ENCODE results near the gene NRXN3. TPM values are rescaled to one million over a fixed set of nuclear protein-coding genes. Genes with fewer than 3 reads are reported as not detected.

The NRXN3 gene
- total and polyA plus RNA-seq, 2 experiments from 2014 or later = 5.7 to 7.1 TPM

DNA sequence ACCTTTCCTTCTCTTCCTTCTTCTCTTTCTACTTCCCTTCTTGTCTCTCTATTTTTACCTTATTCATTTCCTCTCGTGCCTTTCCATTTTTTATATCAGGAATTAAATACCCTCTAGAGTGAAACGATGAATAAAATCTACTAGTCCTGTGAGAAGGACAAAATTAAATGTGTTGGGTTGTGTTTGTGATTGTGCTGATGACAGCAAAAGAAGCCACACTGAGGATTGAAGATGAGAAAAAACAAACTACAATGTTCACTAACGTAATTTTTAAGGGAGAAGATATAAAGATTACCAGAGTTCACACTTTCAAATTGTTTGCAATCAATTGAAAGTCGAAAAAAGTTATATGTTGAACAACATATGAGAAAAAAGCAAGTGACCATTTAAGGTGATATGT, 1029.0 kb downstream of the NRXN3 start:
- no peaks in the 10 kb centered on the region for H4K20me1 ChIP-seq (ENCODE audit: insufficient read depth, poor library complexity, severe bottlenecking)
- H2AFZ ChIP-seq = no peak overlapping the region
- no peak overlapping the region for H3K4me3 ChIP-seq
- 95% methylated on average over 4 of the region's 4 CpGs for WGBS (ENCODE audit: low lambda C conversion rate, missing lambda C conversion rate)
- H3K4me2 ChIP-seq = no peak overlapping the region
- DNase-seq (ENCODE audit: low spot score) = no peak
- peaks cover 5% of the 10 kb centered on the region for H3K4me1 ChIP-seq (ENCODE audit: insufficient read depth)
- H3K9me3 ChIP-seq (ENCODE audit: low read depth) = no peaks in the 10 kb centered on the region
- no peaks in the 10 kb centered on the region for H3K36me3 ChIP-seq (replicated peaks; ENCODE audit: insufficient read depth, low read depth)
- no peak for TF ChIP-seq EZH2 (IDR thresholded peaks at IDR 0.05; ENCODE audit: borderline replicate concordance)
- no peak for TF ChIP-seq EZH2phosphoT487 (IDR thresholded peaks at IDR 0.05; ENCODE audit: low read depth, severe bottlenecking, unreplicated experiment)
- TF ChIP-seq, protein P1, sequence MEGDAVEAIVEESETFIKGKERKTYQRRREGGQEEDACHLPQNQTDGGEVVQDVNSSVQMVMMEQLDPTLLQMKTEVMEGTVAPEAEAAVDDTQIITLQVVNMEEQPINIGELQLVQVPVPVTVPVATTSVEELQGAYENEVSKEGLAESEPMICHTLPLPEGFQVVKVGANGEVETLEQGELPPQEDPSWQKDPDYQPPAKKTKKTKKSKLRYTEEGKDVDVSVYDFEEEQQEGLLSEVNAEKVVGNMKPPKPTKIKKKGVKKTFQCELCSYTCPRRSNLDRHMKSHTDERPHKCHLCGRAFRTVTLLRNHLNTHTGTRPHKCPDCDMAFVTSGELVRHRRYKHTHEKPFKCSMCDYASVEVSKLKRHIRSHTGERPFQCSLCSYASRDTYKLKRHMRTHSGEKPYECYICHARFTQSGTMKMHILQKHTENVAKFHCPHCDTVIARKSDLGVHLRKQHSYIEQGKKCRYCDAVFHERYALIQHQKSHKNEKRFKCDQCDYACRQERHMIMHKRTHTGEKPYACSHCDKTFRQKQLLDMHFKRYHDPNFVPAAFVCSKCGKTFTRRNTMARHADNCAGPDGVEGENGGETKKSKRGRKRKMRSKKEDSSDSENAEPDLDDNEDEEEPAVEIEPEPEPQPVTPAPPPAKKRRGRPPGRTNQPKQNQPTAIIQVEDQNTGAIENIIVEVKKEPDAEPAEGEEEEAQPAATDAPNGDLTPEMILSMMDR (IDR thresholded peaks at IDR 0.05; ENCODE audit: poor library complexity) = no peak
- H3K27ac ChIP-seq = no peak overlapping the region
- no peaks in the 10 kb centered on the region for H3K79me2 ChIP-seq
- H3K9me2 ChIP-seq (replicated peaks; ENCODE audit: insufficient read depth) = no peaks in the 10 kb centered on the region
- peaks cover 4% of the 10 kb centered on the region for H3K27me3 ChIP-seq

DNA sequence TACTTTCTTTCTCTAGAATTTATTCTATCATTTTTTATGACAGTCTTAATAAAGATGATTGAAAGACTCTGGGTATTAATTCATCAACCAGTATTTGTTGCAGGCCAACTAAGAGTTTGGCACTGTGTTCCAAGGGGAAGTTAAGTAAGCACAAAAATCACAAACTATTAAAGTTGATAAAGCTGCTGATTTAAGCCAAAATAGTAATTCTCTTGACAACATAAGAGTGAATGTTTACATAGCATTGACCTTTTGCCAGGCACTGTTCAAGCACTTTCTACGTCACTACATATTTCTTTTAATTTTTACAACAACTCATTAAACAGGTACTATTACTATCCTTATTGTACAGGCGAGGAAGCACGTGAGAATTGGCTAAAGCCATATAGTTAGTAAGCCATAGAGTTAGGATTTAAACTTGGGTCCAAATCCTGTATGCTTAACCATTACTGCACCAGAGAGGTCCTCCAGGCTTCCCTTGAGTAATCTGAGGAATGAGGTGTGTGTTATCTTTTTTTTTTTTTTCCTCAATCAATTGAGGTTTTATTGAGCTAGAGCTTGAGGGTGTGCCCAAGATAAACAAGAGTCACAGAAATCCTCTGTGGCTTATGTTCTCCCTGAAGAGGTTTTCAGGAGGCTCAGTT, 1031.5 kb downstream of the NRXN3 start:
- Histone ChIP-seq H3K36me3 (replicated peaks; ENCODE audit: insufficient read depth, low read depth) (no peaks in the 10 kb centered on the region), H3K27ac (peak overlapping the region; percentile 86), H3K4me1 (ENCODE audit: insufficient read depth) (peaks cover 5% of the 10 kb centered on the region), H3K27me3 (no peaks in the 10 kb centered on the region), H3K9me3 (ENCODE audit: low read depth) (no peaks in the 10 kb centered on the region), H2AFZ (no peak overlapping the region), H3K79me2 (no peaks in the 10 kb centered on the region), H3K9me2 (replicated peaks; ENCODE audit: insufficient read depth) (no peaks in the 10 kb centered on the region), H4K20me1 (ENCODE audit: insufficient read depth, poor library complexity, severe bottlenecking) (no peaks in the 10 kb centered on the region), H3K4me3 (no peak overlapping the region), H3K4me2 (no peak overlapping the region)
- WGBS (ENCODE audit: low lambda C conversion rate, missing lambda C conversion rate) = 52% methylated on average over 3 of the region's 3 CpGs
- TF ChIP-seq EZH2phosphoT487 (IDR thresholded peaks at IDR 0.05; ENCODE audit: low read depth, severe bottlenecking, unreplicated experiment) (no peak), EZH2 (IDR thresholded peaks at IDR 0.05; ENCODE audit: borderline replicate concordance) (no peak)
- TF ChIP-seq, protein P1 (IDR thresholded peaks at IDR 0.05; ENCODE audit: poor library complexity) = no peak
- DNase-seq (ENCODE audit: low spot score) = peak; percentile 66

DNA sequence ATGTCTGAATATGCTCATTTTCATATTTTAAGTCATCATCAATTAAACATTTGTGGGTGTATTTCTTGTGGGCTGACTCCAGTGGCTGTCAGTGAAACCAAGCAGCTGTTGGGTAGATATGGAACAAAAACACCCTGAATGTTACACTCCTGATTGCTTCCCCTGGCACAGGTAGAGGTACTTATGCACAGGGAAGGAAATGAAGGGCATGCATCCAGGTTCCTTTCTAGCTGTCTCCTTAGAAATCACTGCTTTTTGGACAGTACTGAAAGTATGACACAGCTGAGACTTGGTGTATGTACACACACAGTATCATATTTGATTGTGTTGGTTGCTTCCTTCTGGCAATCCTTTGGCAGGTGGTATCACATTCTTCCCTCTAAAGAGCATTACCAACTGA, 1034.4 kb downstream of the NRXN3 start:
- Histone ChIP-seq H3K4me2 (no peak overlapping the region), H3K27me3 (no peaks in the 10 kb centered on the region), H3K4me1 (ENCODE audit: insufficient read depth) (peaks cover 5% of the 10 kb centered on the region), H2AFZ (no peak overlapping the region), H3K79me2 (no peaks in the 10 kb centered on the region), H3K9me2 (replicated peaks; ENCODE audit: insufficient read depth) (no peaks in the 10 kb centered on the region), H3K4me3 (no peak overlapping the region), H3K27ac (no peak overlapping the region), H3K9me3 (ENCODE audit: low read depth) (no peaks in the 10 kb centered on the region), H3K36me3 (replicated peaks; ENCODE audit: insufficient read depth, low read depth) (no peaks in the 10 kb centered on the region), H4K20me1 (ENCODE audit: insufficient read depth, poor library complexity, severe bottlenecking) (no peaks in the 10 kb centered on the region)
- DNase-seq (ENCODE audit: low spot score) = no peak
- TF ChIP-seq EZH2 (IDR thresholded peaks at IDR 0.05; ENCODE audit: borderline replicate concordance) = no peak
- TF ChIP-seq EZH2phosphoT487 (IDR thresholded peaks at IDR 0.05; ENCODE audit: low read depth, severe bottlenecking, unreplicated experiment) = no peak
- TF ChIP-seq, protein P1 (IDR thresholded peaks at IDR 0.05; ENCODE audit: poor library complexity) = no peak
